Activated naive CD4-positive, alpha-beta T cell (primary cell): ENCODE data around the gene TMPRSS3.

Experiments
- DNase-seq, 4 experiments: peaks; one replicate each; lab custom pipeline; 2025; lab: John Stamatoyannopoulos, UW

TMPRSS3 gene

GRCh38 chr21:42331660-42332059 is 64.2 kb downstream of the TMPRSS3 start:
- no peak for DNase-seq

DNA sequence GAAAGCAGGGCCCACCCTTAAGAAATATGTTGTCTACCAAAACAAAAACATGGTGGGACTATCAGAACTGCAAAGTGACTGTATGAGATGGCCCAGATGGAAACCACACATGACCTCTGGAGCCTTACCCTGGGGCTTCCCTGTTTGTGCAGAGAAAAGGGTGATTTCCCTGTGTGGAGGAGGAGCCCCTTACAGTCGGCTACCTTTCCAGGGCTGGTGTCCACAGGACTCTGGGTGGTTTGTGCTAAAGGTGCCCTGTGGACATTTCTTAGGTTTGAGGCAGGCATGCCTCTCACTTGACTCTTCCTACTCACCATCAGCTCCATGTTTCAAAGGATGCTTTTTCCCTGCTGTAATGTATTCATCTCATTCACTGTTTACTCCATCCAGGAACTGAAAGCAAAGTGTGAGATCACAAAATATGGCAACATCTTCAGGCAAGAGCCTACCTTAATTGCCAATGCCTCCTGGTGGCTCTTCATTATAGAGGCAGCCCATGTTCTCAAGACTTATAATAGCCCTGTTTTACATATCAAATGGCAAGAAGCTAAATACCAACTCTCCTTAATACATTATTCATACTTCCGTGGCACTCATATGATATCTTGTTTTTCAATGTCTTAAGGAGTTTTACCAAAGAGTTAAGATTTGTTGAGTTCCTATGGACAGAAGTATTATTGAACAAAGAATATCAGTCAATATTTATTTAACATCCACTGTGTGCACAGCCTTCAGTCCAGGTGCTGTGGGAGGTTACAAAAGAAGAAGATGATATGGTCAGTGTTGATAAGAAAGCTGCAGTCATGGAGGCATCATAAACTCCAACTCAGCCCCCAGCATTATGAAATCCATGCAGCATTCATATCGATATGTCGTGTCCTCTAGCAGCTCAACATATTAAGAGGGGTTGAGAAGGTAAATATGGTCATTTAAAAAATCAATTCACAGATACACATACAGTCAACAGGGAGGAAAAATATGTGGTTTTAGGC is 65.2 kb downstream of the TMPRSS3 start:
- no peak for DNase-seq

DNA sequence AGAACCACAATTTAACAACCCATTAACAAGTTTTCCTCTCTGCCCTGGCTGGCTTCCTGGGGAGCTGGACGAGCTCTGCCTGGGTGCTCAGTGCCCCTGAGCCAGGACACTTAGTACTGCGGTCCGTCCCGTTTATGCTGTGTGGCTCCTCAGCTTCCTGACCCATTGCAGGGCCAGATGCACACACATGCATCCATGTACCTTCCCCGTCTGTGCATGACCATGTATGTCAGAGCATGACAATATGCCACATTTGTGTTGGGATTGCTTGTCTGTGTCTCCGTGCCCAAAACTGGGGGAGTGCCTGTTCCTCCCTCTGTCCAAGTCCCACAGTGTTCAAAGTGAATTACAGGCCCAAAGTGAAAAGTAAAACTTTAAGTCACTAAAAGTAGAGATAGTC is 71.0 kb downstream of the TMPRSS3 start:
- DNase-seq, result no peak
